Stimulated activated CD8-positive, alpha-beta memory T cell treated with anti-CD3 and anti-CD28 coated beads, Interleukin-7, amount 100 ng/mL, for 48 hours (primary cell): Measurements from ENCODE around the gene LOX.
"Not testable (repeated sequence)": the region's sequence is repeated elsewhere in the genome, so short reads cannot be mapped to it uniquely, and the experiment has no call there.

Experiments
- DNase-seq, 2 donors: peaks; one replicate each; pipeline ENCODE4 v3.0.0-alpha.2; 2020; ENCODE audit warnings: low read depth in 1 of 2; ENCODE audit errors: extremely low read depth in 1 of 2

LOX gene

GRCh38 chr5:122099060-122099790, 21.2 kb upstream of the LOX start:
- no peak for DNase-seq

GRCh38 chr5:122097391-122097790, 19.3 kb upstream of the LOX start:
- no peak for DNase-seq

DNA sequence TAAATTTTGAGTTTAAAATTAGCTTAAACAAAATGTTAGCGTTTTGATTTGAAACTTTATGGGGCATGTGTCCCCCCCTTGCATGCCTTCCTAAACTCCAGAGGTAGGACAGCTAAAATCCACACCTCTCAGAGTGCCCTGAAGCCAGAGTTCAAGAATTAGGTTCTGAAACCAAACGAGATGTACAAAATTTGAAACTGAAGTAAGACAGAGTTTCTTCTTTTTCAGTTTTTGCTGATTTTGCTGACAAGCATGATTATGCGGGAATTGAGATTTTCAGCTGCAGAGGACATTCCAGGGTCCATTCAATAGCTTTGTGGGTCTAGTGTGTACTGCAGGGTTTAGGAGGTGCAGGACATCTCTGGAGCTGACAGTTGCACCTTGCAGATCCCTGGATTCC, 17.1 kb upstream of the LOX start:
- no peak for DNase-seq

- not testable (repeated sequence) for DNase-seq
These were observed 16.2 kb upstream of the LOX start for GRCh38 chr5:122094251-122094650.

- no peak for DNase-seq
These were observed 15.5 kb upstream of the LOX start for GRCh38 chr5:122093415-122094180.

DNA sequence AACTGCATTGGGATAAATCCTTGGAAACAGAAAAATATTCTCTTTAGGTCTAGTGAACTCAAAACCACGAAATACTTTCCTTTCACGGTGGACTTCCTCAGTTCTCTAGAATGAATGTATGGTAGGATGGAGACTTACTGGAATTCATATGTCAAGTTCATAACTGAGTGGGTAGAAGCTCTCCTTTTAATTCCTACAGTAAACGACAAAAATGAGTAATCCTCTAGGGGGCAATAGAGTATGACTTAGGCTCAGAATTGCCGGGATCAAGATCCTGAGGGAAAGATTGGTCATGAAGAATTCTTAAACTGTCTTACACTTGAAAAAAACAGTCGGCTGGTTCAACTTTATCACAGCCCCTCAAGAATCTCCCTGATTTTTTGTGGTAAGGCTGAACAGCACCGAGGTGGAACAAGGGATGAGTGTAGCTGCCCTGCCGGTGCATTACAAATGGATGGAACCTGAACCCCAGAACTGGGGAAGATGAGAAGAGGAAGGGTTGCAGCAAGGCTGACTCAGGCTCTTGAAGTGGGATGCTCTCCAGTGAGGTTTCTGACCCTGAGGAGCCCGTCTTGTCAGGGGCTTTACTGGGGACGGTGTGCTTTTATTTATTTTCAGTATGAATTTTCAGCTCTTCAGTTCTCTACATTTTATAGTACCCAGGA, 14.0 kb upstream of the LOX start:
- DNase-seq: no peak

DNA sequence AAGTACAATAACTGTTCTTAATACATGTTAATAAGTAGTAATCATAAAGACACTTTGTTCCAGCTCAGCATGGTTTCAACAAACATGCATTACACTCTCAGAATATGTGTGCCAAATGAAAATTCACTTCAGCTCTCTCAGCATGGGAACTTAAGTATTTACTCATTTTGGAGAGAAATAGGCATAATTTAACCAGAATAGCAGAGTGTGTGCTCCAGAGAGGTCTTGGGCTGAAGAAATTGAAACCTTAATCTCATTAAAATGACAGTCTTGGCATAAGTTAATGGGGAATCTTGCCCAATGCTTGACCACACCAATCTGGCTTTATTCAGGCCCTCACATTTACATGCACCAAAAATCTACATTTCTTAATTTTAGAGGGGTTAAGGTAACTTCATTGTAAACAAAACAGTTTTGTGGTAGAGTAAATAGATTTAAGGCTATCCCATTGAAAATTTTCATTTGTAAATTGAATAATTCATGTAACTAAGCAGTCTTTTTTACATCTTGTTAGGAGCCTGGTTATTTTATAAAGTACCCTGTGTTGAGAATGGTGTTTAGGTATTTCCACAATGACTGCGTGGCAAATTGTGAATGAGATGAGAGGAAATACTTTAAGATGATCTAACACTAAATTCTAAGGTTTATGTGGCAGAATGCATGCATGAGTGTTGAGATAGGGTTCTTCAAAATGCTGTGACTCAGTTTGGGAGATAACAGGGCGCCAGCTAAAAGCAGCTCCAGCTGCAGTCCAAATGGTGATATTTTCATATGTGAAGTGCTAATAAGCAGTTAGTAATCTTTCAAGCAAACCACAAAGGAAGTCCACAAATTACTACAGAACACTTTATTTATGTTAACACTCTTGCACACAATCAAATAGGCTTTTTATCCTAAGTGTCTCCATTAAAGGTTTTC, 11.3 kb upstream of the LOX start:
- DNase-seq: no peak

- DNase-seq: no peak
These were observed 7.0 kb upstream of the LOX start for GRCh38 chr5:122085041-122085440.

DNA sequence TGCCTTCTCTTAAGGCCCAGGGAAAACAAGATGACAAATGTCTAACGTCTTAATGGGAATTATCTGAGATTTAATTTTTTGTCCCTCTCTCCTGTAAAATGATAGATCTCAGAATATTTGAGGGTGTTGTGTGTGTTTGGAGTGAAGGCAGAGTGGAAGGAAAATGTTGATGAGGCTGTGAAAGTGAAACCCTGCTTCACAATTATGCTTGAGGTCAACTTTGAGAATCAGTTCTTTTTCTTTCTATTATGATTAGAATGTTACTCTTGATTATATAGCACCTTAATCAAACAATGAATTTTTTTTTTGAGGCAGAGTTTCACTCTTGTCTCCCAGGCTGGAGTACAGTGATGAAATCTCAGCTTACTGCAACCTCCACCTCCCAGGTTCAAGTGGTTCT, 5.5 kb upstream of the LOX start:
- no peak for DNase-seq

DNA sequence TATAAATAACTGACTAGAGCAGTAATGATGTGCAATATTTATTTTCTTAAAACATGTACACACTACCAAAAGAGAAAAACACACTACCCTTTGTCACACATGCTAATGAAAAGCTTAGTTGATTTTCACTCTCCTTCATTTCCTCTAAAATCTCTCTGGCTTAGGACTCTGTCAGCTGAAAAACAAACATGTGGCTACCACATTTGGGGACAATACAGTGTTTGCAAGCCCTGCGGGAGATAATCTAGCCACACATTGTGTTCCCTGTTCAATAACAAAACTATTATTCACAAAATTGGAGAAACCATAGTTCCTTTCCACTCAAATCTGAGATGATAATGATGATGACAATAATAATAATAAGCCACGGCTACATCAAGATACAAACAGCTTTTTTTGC, 3.5 kb upstream of the LOX start:
- no peak for DNase-seq

GRCh38 chr5:122077366-122078115, 518 bp downstream of the LOX start:
- DNase-seq: no peak

DNA sequence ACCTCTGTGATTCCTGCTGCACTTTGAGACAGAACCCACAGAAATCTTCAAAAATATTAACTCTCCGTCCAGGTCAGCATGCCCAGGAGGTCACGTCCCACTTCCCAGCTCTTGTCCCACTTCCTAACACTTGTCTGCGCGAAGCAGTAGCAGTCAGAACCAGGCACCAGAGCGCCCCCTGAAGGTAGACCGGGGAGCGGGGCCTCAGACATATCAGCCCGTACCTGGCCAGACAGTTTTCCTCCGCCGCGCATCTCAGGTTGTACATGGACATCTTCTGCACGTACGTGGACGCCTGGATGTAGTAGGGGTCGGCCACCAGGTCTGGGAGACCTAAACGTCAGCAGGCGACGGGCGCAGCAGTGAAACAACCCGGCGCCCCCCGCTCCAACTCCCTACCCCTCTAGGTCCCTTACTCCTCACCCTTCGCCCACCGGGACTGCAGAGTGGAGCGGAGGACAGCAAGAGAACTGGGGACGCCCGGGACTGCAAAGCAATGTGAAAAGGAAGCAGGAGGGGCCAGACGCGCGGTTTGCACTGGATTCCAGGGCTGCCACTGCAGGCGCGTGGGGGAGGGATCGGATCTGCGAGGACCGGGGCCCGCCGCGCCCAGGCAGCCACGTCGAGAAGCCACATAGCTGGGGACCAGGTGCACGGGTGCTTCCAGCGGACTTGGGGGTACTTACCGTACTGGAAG, 1.2 kb downstream of the LOX start:
- DNase-seq: peak in 1 of 2 donors; percentile 36

DNA sequence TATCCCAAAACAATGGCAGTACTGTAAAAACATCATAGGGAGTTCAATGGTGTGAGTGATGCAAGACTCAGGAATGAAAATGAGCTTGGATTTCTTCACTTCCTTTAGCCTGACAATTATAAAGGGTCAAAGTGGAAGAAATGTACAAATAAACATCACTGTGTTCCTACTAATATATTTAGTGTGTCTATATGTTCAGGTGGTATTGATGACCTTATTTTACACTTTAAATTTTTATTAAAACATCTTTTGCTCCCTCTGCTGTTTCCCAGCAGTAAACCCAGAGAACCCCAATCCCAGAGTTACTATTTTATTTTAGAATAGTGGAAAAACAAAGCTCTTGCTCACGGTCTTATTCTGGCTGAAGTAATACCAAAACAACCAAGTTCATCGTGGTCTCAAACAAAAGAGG, 2.0 kb downstream of the LOX start:
- no peak for DNase-seq

DNA sequence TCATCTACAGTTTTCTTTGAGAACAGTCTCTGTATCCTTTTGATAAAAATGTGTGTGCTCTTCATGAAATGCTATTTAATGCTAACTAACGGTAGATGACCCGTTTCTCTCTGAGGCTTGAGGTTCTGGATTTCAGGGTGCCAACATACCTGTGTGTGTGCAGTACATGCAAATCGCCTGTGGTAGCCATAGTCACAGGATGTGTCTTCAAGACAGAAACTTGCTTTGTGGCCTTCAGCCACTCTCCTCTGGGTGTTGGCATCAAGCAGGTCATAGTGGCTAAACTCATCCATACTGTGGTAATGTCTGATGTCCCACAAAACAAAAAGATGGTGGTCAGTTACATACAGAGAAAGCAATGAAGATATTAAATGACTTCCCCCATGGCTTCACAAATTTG, 4.2 kb downstream of the LOX start:
- DNase-seq: no peak

GRCh38 chr5:122073018-122073417, 5.0 kb downstream of the LOX start:
- no peak for DNase-seq

DNA sequence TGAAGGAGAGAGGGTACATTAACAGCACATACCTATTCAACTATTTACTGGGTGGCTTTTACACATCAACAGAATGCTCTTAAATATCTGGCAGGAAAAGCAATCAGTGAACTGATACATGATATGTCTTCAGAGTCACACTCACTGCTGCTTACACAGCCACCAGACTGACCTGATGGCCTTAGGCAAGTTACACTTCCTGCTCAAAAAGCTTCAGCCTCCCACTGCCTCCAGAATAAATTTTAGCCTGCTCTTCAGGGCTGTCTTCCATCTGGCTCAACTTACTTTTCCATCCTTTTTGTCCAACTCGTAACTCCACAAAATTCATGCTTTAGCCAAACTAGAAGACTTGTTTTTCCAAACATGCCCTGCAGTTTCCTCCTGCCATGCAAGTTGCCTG, 10.7 kb downstream of the LOX start:
- no peak for DNase-seq

DNA sequence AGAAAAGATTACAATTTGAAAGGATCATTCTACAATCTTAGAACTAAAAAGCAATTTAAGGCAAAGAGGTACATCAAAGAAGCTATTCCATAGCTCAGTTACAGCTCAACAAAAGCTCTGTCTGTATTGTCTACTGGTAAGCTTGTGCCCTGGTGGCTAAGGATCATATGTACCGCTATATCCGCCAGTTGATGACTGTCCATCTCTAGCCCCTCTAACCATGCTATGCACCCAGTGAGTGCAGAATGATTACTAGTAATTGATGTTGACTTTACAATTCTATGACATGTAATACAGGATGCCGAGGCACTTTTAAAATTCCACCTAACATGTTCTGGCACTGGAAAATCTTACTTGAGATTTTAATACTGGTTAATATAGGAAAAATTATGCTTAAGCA, 13.1 kb downstream of the LOX start:
- DNase-seq: no peak

DNA sequence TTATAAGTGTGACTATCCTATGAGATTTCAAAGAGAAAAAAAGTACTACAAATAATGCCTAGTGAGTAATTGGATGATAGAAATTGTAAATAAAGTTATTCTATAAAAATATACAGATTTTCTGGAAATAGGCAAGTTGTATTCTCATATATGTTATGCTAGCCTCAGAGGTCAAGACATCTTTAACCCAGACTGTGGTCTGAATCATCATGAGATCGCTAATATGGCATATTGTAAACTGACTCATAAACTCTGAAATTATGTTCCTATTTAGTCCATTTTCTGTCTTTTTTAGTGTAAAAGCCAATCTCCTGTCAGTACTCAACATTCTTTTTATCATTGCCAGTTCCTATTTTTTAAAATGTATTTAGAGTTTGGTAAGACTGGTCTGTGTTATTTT, 14.2 kb downstream of the LOX start:
- no peak for DNase-seq

DNA sequence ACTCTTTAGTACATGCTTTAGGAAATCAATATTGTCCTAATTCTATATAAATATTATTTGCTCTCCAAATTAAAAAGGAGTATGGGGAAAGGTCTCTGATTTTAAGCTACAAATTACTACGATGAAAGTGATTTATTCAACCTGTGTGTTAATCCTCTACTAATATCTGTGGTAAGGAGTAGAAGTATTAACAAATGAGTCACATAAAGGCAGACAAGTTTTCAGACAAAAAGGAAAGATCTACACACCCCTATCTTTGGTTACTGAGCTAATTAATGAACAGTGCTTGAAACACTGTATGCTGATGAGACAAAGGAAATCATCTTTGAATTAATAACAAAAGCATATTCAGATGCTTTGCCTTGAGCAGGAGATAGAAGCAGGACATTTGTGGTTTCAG, 15.9 kb downstream of the LOX start:
- DNase-seq: no peak

DNA sequence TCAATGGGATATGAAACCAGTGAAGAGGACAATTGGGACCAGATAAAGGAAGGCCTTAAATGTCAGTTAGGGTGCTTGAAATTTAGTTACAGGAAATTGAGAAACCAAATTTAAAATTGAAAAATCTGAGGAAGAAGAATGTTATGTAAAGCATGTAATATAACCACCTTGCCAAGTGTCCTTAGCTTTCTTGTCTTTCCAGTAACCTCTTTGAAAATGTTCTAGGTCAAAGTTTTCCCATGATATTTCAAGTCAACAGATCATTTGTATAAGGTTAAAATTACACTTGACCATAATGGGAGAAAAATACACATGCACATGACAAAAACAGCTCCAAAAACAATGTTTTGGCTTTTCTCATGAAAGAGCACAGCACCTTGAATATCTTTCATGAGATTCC, 21.1 kb downstream of the LOX start:
- no peak for DNase-seq
